HPDE6-E6E7 (cell line): ENCODE results near the gene STAP2.

ENCODE experiments used
- DNase-seq: peaks from one replicate; pipeline ENCODE4 v3.0.0; 2011; ENCODE audit warnings: missing footprints; ENCODE audit errors: extremely low spot score

The STAP2 gene

DNA sequence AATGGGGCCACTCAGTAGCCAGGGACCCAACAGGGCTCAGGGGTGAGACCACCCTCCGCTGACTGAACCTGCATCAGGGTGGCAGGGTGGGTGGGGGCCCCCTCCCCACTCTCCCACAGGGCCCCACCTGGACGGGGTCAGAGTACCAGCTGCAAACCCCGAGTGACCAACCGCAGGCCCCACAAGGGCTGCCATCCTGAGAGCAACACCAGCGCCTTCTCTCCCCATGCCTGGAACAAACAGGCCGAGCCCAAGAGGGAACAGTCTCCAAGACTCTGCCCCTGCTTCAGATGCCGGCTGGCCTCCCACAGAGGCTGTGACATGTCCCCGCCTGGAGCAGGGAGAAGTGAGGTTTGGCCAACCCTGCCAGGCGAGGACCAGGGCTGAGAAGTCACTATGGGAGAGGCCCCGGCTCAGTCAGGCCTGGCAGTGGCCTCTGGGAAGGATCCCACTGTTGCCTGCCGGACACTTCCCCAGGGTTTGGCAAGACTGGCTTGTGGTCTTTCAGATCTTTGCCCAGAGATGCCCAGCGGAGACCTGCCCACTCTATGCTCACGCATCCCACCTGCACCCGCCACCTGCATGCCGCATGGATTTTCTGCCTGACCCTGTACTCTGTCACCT lies 31.9 kb upstream of the STAP2 start:
- DNase-seq, result no peak

DNA sequence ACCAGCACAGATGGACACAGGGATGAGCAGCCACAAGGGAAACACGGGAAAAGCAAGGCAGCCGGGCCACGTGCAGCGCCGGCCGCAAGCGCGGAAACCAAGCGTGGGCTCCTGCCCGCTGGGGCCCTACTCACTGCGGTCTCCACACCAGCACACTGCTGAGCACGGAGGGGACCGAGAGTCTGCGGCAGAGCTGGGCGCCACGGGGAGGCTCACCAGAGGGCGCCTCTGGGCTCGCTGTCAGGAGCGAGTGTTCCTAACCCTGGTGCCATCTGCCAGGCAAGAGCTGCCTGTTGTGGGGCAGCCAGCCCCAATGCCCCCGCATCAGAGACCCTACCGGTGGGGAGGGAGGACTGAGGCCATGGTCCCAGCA lies 31.2 kb upstream of the STAP2 start:
- no peak for DNase-seq

DNA sequence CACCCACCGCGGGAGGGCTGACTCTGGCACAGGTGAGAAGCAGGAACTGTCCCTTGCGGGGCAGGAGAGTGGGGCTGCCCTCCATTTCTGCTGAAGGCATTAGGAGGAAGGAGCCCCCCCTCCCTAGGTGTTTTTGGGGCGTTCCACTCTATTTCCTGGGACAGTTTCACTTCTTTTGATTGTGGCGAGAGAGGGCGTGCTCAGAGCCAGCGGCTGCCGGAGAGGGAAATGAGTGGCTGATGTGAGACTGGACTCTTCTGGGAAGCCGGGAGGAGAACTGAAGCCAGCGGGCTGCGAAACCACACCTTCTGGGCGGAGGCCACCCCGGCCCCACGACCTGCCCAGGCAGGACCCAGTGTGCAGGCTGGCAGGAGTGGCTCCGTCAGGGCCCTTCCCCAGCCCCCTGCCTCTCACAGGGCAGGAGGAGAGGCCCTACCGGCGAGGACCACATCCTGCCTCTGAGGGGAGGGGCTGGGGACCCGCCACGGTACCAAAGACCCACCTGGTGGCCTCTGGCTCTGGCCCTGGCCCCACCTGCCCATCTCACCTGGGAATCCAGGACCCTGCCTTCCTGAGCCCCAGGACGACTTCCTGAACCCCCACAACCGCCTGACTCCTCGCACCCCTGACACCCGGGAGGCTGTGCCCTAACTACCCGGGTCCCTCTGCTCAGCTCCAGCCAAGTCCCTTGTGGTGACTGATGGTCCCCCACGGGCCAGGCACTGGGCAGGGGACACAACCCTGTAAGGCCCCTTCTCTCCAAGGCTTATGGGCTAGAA lies 30.7 kb upstream of the STAP2 start:
- DNase-seq, result peak; percentile 88

DNA sequence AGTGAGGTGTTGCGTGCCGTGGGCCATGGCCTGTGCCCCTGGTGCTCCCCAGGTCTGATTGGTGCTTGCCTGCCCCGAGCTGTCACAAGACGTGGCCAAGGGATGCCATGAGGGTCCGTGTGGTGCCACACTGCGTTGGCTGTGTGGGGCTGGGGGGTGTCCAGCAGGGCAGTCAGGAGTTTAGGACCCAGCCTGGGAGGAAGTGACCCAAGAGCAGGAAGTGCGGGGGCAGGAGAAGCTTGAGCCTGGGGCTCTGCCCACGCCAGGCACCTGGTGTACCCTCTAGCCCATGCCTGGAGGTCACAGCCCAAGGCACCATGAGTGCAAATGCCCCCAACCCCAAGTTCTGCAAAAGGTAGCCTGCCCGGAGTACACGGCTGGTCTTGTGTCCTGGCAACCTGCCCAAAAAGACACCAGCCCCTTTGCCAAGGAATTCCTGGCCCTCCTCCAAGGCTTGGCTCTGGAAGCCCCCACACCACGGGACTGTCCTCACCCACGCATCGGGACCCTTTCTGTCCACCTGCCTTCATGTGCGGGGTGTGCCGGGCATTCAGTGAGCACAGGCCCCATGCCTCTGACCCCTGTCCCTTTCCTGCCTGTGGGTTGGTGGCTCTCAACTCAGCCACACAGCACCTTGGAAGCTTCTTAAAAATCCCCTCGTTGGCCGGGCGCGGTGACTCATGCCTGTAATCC lies 29.6 kb upstream of the STAP2 start:
- no peak for DNase-seq

DNA sequence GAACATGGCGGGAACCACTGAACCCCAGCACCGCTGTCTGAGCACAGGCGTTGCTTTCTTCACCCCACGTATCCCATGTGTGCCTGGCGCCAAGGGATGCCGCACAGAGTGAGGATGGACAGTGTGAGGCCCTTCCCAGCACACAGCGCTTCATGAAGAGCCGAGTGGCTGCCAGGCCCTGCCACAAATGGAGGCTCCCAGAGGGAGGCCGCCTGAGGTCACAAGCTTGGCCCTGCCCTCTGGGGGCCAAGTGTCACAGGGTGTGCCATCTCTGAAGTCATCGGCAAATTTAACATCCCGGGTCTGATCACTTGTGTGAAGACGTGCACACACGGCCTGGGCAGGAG lies 29.1 kb upstream of the STAP2 start:
- DNase-seq, result no peak

DNA sequence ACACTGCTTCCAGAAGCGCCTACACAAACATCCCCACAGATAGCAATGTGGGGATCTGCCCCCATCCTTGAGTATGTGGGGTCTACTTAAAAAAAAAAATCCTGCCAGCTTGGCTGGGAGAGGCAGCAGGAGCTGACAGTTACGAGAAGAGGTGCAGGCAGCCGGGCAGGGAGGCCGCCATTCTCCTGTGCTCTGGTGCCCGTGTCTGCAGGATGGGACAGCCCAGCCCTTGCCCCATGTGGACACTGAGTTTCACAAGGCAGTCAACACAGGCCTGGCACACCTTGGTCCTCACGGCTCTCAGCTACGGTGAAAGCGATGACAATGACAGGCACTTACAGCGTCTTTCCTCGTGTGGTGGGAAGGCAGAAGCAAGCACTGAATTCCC lies 28.7 kb upstream of the STAP2 start:
- no peak for DNase-seq

DNA sequence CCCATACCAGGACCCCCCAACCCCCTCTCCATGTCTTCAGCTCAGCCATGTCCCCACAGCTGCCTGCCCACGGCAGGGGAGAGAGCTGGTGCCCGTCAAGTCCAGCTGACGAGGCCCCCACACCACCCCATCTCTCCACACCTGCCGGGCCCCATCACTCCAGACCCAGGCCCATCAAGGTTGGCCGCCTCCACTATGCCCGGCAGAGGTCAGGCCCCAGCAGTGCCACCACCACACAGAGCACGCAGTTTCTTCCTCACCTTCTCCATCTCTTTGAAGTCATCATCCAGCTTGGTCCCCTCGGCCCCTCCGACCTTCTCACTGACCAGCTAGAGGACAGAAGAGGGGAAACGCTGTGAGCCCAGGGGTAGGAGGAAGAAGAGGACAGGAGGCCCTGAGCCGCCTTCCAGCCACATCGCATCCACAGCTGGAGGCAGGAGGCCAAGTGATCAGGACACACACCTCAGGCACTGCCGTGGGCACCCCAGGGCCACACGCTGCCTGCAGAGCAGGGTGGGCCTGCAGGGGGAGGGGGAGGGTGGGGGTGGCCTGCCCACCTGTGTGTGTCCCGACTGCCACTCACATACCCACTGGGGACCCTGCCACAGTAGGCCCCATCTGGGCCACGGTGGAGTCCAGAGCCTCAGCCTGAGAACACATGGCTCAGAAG lies 28.2 kb upstream of the STAP2 start:
- DNase-seq, result no peak

DNA sequence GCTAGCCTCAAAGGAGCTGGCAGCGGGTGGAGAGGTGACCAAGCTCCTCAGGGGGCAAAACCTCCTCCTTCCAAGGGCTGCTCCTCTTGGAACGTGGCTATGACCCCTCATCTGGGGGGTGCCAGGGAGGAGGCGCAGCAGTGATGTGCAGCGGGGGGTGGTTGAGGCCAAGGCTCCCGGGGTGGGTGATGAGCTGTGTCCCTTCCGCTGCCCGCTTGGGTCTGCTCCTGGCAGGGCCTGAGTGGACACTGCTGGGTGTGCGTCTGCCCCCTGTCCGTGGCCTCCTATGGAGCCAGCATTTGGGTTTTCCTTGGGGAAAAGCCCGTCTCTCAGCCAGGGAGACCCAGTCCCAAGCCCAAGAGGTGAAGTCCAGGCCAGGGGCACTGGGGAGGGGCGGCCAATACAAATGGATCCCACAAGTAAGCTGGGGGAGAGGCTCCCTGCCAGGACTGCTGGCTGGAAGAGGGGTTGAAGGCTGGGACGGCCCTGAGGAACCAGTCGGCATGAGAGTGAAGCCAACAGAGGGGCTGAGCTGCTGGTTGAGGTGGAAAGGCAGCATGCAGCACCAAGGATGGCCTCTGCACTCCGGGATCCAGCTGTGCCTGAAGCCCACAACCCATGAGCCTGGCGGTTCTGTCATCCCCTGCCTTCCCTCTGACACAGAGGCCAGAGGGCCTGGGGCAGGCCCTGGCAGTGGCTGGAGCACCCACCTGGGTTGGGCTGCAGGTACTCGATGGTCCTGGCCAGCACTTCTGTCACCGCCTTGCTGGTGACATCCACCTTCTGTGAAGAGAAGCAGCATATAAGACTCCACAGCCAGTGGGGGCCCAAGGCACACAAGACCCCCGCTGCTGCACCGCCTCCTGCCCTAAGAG lies 27.4 kb upstream of the STAP2 start:
- no peak for DNase-seq

DNA sequence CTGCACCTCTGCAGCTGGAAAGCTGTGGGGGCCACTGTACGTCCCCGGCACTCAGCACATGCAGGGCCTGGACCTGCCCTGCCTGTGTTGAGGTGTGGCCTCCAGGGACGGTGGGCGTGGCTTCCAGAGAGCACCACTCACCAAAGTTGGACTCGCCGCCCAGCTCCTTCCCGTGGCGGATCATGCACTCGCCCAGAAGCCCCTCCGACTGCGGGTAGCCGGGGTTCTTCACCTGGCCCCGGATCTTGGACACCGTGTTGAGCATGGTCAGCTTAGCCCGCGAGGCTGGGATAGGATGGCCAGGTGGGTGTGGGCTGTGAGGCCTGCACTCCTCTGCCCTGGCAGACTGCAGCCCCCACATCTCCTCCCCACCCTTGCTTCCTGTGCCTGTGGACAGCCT lies 26.7 kb upstream of the STAP2 start:
- no peak for DNase-seq

DNA sequence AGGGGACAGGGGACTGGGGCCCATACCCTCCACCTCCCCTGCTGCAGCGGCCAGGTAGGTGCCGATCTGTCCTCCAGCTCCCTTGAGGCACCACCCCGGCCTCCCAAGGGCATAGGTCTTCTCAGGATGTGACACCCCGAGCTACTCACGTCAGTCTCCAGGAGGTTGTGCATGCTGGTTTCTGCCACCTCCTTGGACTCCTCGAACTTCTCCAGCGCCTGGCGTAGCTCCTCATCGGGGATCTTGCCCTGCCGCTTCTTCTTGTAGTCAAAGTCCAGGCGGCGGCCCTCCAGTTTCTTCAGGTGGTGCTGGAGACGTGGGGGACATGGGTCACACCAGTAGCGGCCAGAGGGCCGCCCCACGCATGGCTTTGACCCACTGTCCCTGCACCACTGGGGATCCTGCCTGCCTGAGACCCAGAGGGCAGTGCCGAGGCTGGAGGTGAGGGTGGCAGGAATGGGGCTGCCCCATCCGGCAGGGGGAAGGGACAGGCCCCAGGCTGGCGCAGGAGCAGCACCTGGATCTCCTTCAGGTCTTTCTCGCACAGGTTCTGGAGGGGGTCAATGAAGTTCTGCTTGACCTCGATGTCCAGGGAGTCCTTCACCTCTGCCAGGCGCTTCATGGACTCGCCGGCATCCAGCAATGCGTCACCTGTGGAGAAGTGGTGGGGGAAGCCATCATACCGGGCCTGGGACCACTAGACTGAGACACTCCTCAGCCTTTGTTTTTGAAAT lies 25.1 kb upstream of the STAP2 start:
- no peak for DNase-seq

DNA sequence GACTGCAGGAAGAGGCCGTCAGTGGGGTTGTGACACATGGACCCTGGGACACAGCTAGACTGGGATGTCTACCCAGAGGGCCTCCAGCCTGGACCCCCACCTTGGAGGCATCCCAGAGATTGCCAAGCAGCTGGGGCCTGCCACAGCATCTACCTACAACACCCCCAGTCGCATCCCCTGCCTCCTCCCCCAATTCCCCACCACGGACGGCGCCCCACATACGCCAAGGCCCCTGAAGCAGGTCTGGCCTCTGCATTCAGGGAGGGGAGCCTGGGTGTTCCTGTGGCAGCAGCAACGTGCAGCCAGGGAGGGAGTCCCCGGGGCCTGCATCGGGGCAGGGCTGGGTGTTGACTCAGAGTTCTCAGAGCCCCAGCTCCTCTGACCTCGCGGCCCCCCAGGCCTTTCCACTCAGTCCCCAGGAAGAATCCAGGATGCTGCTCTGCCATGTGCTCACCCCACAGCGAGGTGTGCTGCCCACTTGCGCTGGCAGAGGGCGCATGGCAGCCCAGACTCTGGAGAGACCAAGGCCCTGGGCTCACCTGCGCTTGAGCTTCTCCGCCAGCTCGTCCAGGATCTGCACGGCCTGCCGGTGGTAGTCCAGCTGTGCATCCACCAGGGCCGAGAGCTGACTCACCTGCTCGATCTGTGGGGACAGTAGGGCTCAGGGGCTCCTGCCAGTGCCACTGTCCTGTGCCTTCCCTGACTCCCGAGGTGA lies 24.4 kb upstream of the STAP2 start:
- DNase-seq, result no peak

DNA sequence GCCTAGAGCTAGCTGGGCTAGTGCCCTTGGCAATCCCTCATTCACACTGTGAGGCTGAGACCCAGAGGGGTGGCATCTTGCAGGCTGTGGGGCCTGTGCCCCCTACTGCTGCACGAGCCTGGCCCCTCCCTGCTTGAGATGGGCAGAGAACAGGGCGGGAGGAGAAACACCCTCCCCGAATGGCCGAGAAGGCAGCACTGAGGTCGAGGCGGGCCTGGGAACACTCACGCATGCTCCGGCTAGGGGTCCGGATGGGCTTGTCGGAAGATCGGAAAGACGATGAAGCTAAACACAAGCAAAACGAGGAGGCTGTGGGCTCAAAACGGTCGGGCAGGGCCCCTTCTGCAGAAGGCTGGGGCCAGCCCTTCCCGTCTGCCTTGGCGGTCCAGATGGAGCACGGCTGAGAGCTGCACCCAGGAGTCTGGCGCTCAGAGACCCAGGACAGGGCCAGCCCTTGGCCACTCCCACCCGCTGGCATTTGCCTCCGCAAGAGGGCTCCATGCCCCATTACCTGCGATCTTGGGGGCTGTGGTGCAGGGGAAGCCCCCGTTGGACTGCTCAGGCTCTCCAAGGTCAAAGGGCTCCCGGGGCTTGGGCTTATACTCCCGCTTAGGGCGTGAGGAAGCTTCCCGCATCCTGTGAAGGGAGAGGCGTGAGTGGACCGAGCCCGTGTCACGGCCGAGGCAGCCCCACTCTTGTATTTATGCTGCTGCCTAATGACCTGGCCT lies 23.6 kb upstream of the STAP2 start:
- DNase-seq, result no peak

DNA sequence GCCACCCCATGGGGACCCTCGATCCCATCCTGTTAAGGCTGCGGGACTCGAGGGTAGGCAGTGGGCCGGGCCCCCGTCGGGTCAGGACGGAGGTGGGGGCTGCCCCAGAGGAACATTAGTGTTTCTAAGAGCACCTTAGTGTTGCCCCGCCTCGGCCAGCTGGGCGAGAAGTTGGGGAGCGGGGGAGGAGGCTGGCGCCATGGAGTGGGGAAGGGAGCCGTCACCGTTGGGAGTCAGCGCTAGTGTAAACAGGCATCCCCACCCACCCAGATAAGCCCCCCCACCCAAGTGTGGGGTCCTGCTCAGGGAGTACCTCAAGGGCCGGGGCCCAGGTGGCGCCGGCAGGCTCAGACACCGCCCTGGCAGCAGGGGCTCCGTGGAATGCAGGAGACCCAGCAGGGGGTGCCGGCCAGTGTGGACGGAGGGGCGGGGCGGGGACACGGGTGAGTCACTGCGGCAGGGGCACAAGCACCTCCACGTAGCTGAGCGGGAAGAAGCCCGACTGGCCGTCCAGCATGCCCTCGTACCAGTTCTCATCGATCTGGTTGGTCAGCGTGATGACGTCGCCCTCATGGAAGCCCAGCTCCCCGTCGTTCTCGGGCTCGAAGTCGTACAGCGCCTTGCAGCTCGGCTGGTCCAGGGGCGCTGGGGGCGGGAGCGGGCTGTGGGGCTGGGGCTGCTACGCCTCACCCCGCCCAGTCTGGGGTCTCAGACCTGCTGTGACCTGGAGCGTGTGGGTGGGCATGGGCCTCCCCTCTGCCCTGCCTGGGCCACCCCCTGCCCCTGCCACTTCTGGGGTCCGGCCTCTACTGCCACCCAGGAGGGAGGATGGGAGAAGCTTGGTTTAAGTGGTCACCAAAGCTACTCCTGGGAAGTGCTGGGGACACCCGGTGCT lies 22.8 kb upstream of the STAP2 start:
- no peak for DNase-seq

DNA sequence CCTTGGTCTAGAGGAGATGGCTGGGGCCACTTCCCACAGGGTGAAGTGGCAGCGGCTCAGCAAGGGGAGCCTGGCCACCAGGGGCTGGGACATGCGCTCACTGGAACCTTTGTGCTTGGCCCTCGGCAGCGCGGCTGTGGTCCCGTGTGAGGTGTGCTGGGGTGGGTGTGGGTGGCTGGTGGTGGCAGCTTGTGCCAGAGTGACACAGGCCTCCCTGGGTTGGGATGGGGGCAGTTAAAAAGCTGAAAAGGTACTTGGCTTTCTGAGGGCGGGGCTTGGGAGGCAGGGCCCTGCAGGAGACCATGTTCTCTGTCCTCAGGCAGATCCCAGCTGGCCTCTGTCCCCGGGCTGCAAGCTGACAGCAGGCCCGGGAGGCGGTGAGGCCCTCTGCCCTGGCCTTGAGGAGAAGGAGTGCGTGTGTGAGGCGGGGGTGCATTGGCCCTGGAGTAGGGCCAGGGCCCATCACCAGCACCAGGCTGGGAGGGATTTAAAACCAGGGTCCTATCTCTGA lies 22.1 kb upstream of the STAP2 start:
- no peak for DNase-seq

DNA sequence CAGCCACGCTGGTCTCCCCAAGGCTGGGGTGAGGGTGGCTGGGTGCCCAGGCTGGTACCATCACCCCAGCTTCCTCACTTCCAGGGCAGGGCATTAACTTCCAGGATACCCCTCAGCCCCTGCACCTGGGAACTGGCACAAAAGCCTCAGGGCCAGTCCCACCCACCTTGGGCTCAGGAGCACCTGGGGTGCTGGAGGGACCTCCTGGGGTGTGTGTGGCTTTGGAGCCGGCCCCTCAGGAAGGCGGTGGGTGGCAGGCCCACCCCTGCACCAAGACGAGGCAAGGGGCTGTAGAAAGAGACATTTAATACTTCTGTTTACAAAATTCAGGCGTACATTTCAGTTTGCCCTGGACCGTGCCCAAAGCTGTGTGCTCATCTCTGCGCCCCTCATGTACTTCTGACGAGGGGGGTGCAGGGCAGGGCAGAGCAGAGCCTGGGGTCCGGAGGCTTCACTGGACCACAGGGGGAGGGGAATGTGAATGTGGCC lies 21.5 kb upstream of the STAP2 start:
- DNase-seq, result no peak

DNA sequence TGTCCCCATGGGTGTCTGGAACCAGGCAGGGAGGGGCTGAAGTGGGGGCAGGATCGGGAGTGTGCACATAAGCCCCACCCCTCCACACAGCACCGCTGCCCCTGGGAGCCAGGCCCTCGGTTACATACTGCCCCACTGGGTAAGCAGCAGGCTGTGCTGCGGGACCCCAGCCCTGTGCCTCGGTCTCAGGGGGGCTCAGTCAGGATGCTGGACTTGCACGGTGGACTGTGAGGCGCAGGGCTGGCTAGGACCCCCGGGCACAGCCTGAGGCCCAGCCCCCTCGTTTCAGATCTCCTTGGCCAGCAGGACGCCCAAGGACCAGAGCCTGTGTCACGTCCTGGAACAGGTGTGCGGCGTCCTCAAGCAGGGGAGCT lies 21.0 kb upstream of the STAP2 start:
- DNase-seq, result no peak

DNA sequence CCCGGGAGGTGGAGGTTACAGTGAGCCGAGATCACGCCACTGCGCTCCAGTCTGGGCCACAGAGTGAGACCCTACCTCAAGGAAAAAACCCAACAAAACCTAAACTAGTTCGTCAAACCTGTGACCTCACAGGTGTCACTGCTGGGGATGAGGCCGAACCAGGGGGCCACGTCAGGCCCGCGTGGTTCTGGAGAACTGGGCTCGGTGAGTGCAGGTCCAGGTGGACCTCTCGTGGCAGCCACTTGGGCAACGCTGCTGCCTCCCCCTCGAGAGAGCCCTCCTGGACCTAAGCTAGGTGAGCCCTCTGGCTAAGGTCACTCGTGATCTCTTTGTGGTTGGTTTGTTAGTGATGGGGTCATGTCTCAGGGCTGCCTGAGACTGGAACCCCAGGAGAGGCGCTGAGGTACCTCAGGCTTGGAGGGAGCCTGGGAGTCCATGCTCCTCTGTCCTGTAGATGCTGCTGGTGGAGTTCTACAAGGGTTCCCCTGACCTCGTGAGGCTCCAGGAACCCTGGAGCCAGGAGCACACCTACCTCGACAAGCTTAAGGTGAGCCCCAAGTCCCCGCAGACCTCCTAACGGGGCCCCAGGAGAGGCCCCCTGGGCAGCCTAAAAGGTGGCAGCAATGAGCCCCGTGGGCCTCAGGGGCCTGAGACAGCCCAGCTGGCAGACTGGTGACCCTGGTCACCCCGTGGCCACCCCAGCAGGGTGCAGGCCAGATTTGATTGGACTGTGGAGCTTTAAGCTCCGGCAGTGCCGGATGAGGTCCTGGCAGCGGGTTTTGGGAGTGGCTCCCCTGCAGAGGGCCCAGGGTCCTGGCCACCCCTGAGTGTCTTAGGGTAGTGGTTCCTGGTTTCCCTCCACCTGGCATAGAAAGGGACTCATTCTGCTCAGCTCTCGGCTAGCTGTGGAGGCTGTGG lies 20.3 kb upstream of the STAP2 start:
- DNase-seq, result no peak
